22Rv1 (cell line): ENCODE measurements around the gene TAS2R41.

Experiments used
- H3K27ac ChIP-seq: fragments of 450-650 bp; 2 replicates; pipeline ENCODE4 v1.5.1; 2017
- CTCF ChIP-seq: fragments of 450-650 bp; IDR thresholded peaks from 2 replicates; pipeline ENCODE4 v1.5.1; 2017; ENCODE audit warnings: mild to moderate bottlenecking
- ZFX ChIP-seq: fragments of 450-650 bp; IDR thresholded peaks from 2 replicates; pipeline ENCODE4 v1.6.1; 2017; ENCODE audit warnings: antibody characterized with exemption, borderline replicate concordance

The TAS2R41 gene

GRCh38 chr7:143477501-143478150 lies at the start of gene TAS2R41:
Gene TAS2R41, plus strand, starts transcription at chr7:143477873. Its CDS starts 0 bp downstream, at chr7:143477873.
- no peak for TF ChIP-seq CTCF
- no peak for TF ChIP-seq ZFX
- no peak within 1 kb of the TSS for H3K27ac ChIP-seq

GRCh38 chr7:143429770-143430698 lies 47.6 kb upstream of the TAS2R41 start:
- TF ChIP-seq ZFX: no peak
- no peak for TF ChIP-seq CTCF
- no peak overlapping the region for H3K27ac ChIP-seq

DNA sequence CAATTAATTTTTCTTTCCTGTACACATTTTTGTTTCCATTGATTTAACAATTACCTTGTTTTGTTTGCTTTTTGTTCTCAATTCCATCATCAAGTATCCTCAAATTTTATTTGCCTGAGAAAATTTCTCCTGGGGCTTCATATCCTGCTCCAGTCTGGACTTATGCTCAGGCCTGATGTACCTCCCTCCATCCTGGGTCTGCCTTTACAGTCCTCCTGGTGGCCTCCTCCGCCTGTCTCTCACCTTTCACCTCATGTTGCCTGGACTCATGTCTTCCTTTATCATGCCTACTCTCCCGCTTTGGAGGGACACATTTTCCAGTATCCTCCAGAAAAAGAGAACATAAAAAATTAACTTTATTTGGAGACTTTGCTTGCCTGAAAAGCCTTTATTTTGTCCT lies 46.6 kb upstream of the TAS2R41 start:
- TF ChIP-seq ZFX (no peak), CTCF (no peak)
- H3K27ac ChIP-seq: no peak overlapping the region

GRCh38 chr7:143433759-143434158 lies 43.9 kb upstream of the TAS2R41 start:
- no peak for TF ChIP-seq ZFX
- TF ChIP-seq CTCF: no peak
- no peak overlapping the region for H3K27ac ChIP-seq

GRCh38 chr7:143434660-143435059 lies 43.0 kb upstream of the TAS2R41 start:
- 0 out of 2 replicates have a peak overlapping the region, but pooled peaks have one; percentile 1 for H3K27ac ChIP-seq
- no peak for TF ChIP-seq ZFX

- 0 out of 2 replicates have a peak overlapping the region, but pooled peaks have one; percentile 1 for H3K27ac ChIP-seq
- no peak for TF ChIP-seq CTCF
- no peak for TF ChIP-seq ZFX
Observed at GRCh38 chr7:143435266-143435665, 42.4 kb upstream of the TAS2R41 start.

GRCh38 chr7:143436325-143436946 lies 41.2 kb upstream of the TAS2R41 start:
- TF ChIP-seq CTCF (no peak), ZFX (no peak)

More at GRCh38 chr7:143436325-143436946, 41.2 kb upstream of the TAS2R41 start:
- no peak overlapping the region for H3K27ac ChIP-seq
